ENCODE data around the gene LGR6. TPM values are rescaled to one million over a fixed set of nuclear protein-coding genes. Genes with fewer than 3 reads are reported as not detected.

The LGR6 gene
- total and polyA plus RNA-seq, 2 of the 8 experiments (the other 6 are each of a cell fraction or from before 2014, with no cell fraction given): 0.50 to 1.0 TPM

GRCh38 chr1:202263628-202264027 is 70.0 kb downstream of the LGR6 start (continued):
- no peak for TF ChIP-seq CHD7 (IDR thresholded peaks at IDR 0.05; ENCODE audit: insufficient replicate concordance, low read length)
- no peak for TF ChIP-seq USF2 (IDR thresholded peaks at IDR 0.05; ENCODE audit: low read length)
- no peak for TF ChIP-seq EZH2 (IDR thresholded peaks at IDR 0.05; ENCODE audit: low read depth, low read length, severe bottlenecking)
- no peak for TF ChIP-seq CBX8 (IDR thresholded peaks at IDR 0.05; ENCODE audit: borderline replicate concordance, low read depth, low read length)
- no peak for TF ChIP-seq ATF3 (IDR thresholded peaks at IDR 0.05; ENCODE audit: insufficient read depth, low read depth, low read length)
- no peak for TF ChIP-seq CTBP2 (IDR thresholded peaks at IDR 0.05; ENCODE audit: borderline replicate concordance, insufficient read depth, insufficient read length, low read length)
- no peak for TF ChIP-seq KDM4A (IDR thresholded peaks at IDR 0.05; ENCODE audit: low read depth, low read length, severe bottlenecking)
- no peak for TF ChIP-seq BRCA1 (IDR thresholded peaks at IDR 0.05; ENCODE audit: low read depth, low read length)
- TF ChIP-seq CHD1 (IDR thresholded peaks at IDR 0.05; ENCODE audit: low read depth, low read length): no peak
